Measurements from ENCODE around the gene PPP1R10.

DNA sequence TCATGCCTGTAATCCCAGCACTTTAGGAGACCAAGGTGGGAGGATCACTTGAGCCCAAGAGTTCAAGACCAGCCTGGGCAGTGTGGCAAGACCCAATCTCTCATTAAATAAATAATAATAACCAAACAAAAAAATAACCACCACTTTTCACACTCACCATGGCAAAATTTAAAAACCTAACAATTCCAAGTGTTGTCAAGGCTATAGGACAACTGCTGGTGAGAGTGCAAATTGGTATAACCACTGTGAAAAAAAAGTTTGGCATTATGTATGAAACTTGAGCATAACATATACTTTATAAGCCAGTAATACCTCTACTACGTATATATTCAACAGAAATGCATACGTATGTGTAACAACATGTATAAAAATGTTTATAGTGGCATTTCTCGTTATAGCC is 56.1 kb downstream of the PPP1R10 start:
- TF ChIP-seq CTCF (IDR thresholded peaks at IDR 0.05), result no peak
- no peak for TF ChIP-seq POLR2A (IDR thresholded peaks at IDR 0.05)

All from breast epithelium (tissue), 3 donors.